MM.1S (cell line): ENCODE results near the gene P3H1.

ENCODE experiments used
- CTCF ChIP-seq: fragments of 300-600 bp; sonication (generic); IDR thresholded peaks from 2 replicates; pipeline ENCODE4 v1.5.1; 2016; ENCODE audit warnings: antibody characterized with exemption, low read length, mixed read lengths
- EZH2 ChIP-seq: fragments of 300-600 bp; sonication (generic); optimal IDR thresholded peaks from 2 replicates; pipeline ENCODE3; 2017; ENCODE audit warnings: low read depth, mild to moderate bottlenecking, antibody characterized with exemption, low read length, mixed read lengths
- EZH2phosphoT487 ChIP-seq: fragments of 300-600 bp; sonication (generic); IDR thresholded peaks from 2 replicates; pipeline ENCODE4 v1.6.1; 2018; ENCODE audit warnings: antibody characterized with exemption, low read length

GRCh38 chr1:42735477-42736105 is 31.2 kb downstream of the P3H1 start:
- TF ChIP-seq CTCF (no peak), EZH2 (no peak), EZH2phosphoT487 (no peak)
